Large intestine (tissue), 3 donors: Measurements from ENCODE around the gene KRT20. TPM values are rescaled to one million over a fixed set of nuclear protein-coding genes. Genes with fewer than 3 reads are reported as not detected.
"Not testable (repeated sequence)": the region's sequence is repeated elsewhere in the genome, so short reads cannot be mapped to it uniquely, and the experiment has no call there.

Experiments
- DNase-seq, 2 donors: peaks; one replicate each; pipeline versions ENCODE4 v3.0.0 to v3.0.0-alpha.2; 2013
- H3K27ac ChIP-seq: one replicate; pipeline ENCODE4 v1.5.1; 2013; ENCODE audit warnings: low read length
- H3K27me3 ChIP-seq: 2 replicates; pipeline ENCODE4 v1.6.1; 2013; ENCODE audit warnings: low read length; ENCODE audit not compliant: control insufficient read depth, insufficient read depth
- H3K36me3 ChIP-seq: 2 replicates; pipeline ENCODE4 v1.6.1; 2013; ENCODE audit warnings: low read length; ENCODE audit not compliant: control insufficient read depth, insufficient read depth
- H3K4me1 ChIP-seq: one replicate; pipeline ENCODE4 v1.6.1; 2013; ENCODE audit warnings: low read length; ENCODE audit not compliant: control insufficient read depth, insufficient read depth
- H3K4me3 ChIP-seq: one replicate; pipeline ENCODE4 v1.5.1; 2013; ENCODE audit warnings: low read length
- H3K9me3 ChIP-seq: one replicate; pipeline ENCODE4 v1.6.1; 2013; ENCODE audit warnings: mild to moderate bottlenecking, low read depth, low read length, moderate library complexity; ENCODE audit not compliant: control insufficient read depth
- WGBS: methylation state at CpG from one replicate; pipeline ENCODE4 v1.1.5; 2013; ENCODE audit warnings: low lambda C conversion rate; ENCODE audit not compliant: insufficient coverage; 5-methylcytosine and 5-hydroxymethylcytosine counted together
- polyA plus RNA-seq: library from polyadenylated mRNA; unstranded; fragments of 120-200 nt; gene quantifications from one replicate; pipeline ENCODE4 v1.2.1, GENCODE V29; 2013

Gene KRT20
- polyA plus RNA-seq, 1 donor: 31.7 TPM

- WGBS: 90% methylated on average over 1 of the region's 1 CpG
- DNase-seq: no peak
- Histone ChIP-seq H3K27me3 (no peaks in the 10 kb centered on the region), H3K27ac (no peak overlapping the region), H3K4me3 (no peak overlapping the region), H3K4me1 (no peaks in the 10 kb centered on the region), H3K9me3 (no peaks in the 10 kb centered on the region), H3K36me3 (no peaks in the 10 kb centered on the region)
Observed at GRCh38 chr17:40873801-40874200, 11.2 kb downstream of the KRT20 start.

GRCh38 chr17:40873255-40873654 is 11.8 kb downstream of the KRT20 start:
- Histone ChIP-seq H3K27ac (no peak overlapping the region), H3K9me3 (no peaks in the 10 kb centered on the region), H3K4me3 (no peak overlapping the region), H3K36me3 (no peaks in the 10 kb centered on the region), H3K4me1 (no peaks in the 10 kb centered on the region), H3K27me3 (no peaks in the 10 kb centered on the region)
- no peak for DNase-seq

GRCh38 chr17:40872416-40872815 is 12.6 kb downstream of the KRT20 start:
- no peaks in the 10 kb centered on the region for H3K4me1 ChIP-seq
- no peaks in the 10 kb centered on the region for H3K9me3 ChIP-seq
- no peaks in the 10 kb centered on the region for H3K36me3 ChIP-seq
- no peak for DNase-seq
- no peak overlapping the region for H3K4me3 ChIP-seq
- H3K27me3 ChIP-seq: no peaks in the 10 kb centered on the region
- no peak overlapping the region for H3K27ac ChIP-seq

GRCh38 chr17:40871316-40871715 is 13.7 kb downstream of the KRT20 start:
- Histone ChIP-seq H3K4me3 (no peak overlapping the region), H3K27ac (no peak overlapping the region), H3K27me3 (no peaks in the 10 kb centered on the region), H3K36me3 (no peaks in the 10 kb centered on the region), H3K9me3 (no peaks in the 10 kb centered on the region), H3K4me1 (no peaks in the 10 kb centered on the region)
- DNase-seq: no peak
- WGBS: no CpG with 5 or more reads among the region's 7 CpGs

- H3K27ac ChIP-seq: no peak overlapping the region
- DNase-seq: no peak
- H3K4me3 ChIP-seq: no peak overlapping the region
- H3K4me1 ChIP-seq: no peaks in the 10 kb centered on the region
- no peaks in the 10 kb centered on the region for H3K36me3 ChIP-seq
- WGBS: 89% methylated on average over 1 of the region's 4 CpGs
- no peaks in the 10 kb centered on the region for H3K9me3 ChIP-seq
- no peaks in the 10 kb centered on the region for H3K27me3 ChIP-seq
Observed at GRCh38 chr17:40870136-40870535, 14.9 kb downstream of the KRT20 start.

DNA sequence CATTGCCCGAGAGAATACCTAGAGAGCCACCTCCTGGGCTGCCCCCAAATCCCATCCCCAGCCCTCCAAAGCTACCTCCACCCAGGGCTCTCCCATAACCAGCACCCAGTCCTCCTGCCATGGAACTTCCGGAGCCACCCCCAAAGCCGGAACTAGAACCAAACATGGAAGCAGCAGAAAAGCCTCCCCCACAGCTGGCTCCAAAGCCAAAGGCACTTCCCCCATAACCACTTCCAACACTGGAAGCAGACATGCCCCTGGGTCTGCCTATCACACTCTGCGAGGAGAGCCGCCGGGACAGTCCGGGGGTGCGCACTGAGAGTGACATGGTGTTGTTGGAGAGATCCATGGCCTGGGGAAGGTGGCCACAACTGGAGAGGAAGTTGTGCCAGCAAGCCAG is 18.2 kb downstream of the KRT20 start, which contains the start of gene KRT12:
Gene KRT12 (minus strand): TSS at position 386 of the 400 bp plus-strand sequence. CDS start 37 bp downstream, at position 349.
- Histone ChIP-seq H3K36me3 (no peaks in the 10 kb centered on the region), H3K27me3 (no peaks in the 10 kb centered on the region), H3K4me3 (no peak within 1 kb of the TSS), H3K27ac (no peak within 1 kb of the TSS), H3K4me1 (no peaks in the 10 kb centered on the region), H3K9me3 (no peaks in the 10 kb centered on the region)
- no peak for DNase-seq
- no CpG with 5 or more reads among the region's 8 CpGs for WGBS

GRCh38 chr17:40864661-40865390 is 20.2 kb downstream of the KRT20 start:
- Histone ChIP-seq H3K27ac (no peak overlapping the region), H3K9me3 (no peaks in the 10 kb centered on the region), H3K4me1 (peaks cover 6% of the 10 kb centered on the region), H3K36me3 (no peaks in the 10 kb centered on the region), H3K4me3 (no peak overlapping the region), H3K27me3 (no peaks in the 10 kb centered on the region)
- no peak for DNase-seq
- 92% methylated on average over 2 of the region's 14 CpGs for WGBS

DNA sequence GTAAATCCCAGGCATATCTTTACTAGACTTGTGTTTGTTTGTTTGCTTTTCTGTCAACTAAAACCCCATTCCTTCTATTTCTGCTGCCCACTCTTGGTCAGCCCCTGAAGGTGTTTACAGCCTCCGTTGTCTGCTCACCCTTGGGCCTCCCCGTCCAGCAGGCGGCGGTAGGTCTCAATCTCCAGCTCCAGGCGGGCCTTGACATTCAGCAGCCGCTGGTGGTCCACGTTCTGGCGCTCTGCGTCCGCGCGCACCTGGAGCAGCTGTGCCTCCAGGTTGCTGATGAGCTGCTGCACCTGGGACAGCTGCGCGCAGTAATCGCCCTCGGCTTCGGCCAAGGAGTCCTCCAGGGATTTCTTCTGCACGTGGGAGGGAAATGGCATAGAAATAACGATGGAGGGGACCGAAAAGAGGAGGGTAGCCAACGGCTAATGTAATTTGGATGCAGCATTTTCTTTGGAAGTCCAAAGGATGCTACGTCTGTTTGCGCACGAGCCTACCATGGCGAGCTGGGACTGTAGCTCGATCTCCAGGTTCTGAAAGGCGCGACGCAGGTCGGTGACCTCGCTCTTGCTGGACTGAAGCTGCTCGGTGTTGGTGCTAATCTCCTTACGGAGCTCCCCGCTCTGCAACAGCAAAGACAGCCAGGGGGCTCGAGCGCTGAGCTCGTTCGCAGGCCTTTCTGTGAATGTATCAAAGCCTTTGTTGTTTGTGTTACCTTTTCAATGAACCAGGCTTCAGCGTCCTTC is 21.9 kb downstream of the KRT20 start:
- no CpG with 5 or more reads among the region's 39 CpGs for WGBS
- Histone ChIP-seq H3K27me3 (no peaks in the 10 kb centered on the region), H3K4me1 (peaks cover 7% of the 10 kb centered on the region), H3K4me3 (no peak overlapping the region), H3K36me3 (no peaks in the 10 kb centered on the region), H3K9me3 (no peaks in the 10 kb centered on the region), H3K27ac (no peak overlapping the region)
- no peak for DNase-seq

- H3K9me3 ChIP-seq: no peaks in the 10 kb centered on the region
- no peak overlapping the region for H3K4me3 ChIP-seq
- WGBS: no CpG with 5 or more reads among the region's 2 CpGs
- H3K27ac ChIP-seq: peak overlapping the region; percentile 19
- H3K4me1 ChIP-seq: peaks cover 10% of the 10 kb centered on the region
- no peaks in the 10 kb centered on the region for H3K36me3 ChIP-seq
- no peaks in the 10 kb centered on the region for H3K27me3 ChIP-seq
- DNase-seq: peak; percentile 71 to 83
Observed at GRCh38 chr17:40859536-40859935, 25.5 kb downstream of the KRT20 start.

- not testable (repeated sequence) for H3K36me3 ChIP-seq, H3K4me1 ChIP-seq, H3K4me3 ChIP-seq, DNase-seq, H3K27me3 ChIP-seq, H3K9me3 ChIP-seq, H3K27ac ChIP-seq
- no CpG with 5 or more reads among the region's 2 CpGs for WGBS
Observed at GRCh38 chr17:40858667-40859066, 26.4 kb downstream of the KRT20 start.

DNA sequence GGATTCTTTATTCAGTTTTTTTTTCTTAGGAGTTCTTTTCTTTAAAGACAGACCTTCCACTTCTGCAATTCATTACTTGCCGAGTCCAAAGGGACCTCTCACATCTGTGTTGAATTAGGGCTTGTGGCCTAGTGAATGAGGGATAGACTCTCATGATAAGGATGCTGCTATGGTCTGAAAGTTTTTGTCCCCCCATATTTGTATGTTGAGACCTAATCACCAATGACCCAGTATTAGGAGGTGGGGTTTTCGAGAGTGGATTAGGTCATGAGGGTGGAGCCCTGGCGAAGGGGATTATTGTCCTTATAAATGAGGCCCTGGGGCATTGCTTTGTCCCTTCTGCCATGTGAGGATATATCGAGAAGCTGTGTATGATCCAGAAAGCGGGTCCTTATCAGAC is 27.5 kb downstream of the KRT20 start:
- no peaks in the 10 kb centered on the region for H3K9me3 ChIP-seq
- WGBS: no CpG with 5 or more reads among the region's 5 CpGs
- no peak overlapping the region for H3K4me3 ChIP-seq
- peak in 1 of 2 donors; percentile 19 for DNase-seq
- peaks cover 10% of the 10 kb centered on the region for H3K4me1 ChIP-seq
- no peak overlapping the region for H3K27ac ChIP-seq
- no peaks in the 10 kb centered on the region for H3K36me3 ChIP-seq
- no peaks in the 10 kb centered on the region for H3K27me3 ChIP-seq
